ENCODE measurements around the gene COL20A1.

- TF ChIP-seq POLR2A (IDR thresholded peaks at IDR 0.05; ENCODE audit: low read length) = no peak
- TF ChIP-seq GATA1 (IDR thresholded peaks at IDR 0.05; ENCODE audit: low read depth, low read length) = no peak
Measured at GRCh38 chr20:63347950-63348827, 55.2 kb downstream of the COL20A1 start.
